ENCODE measurements around the gene OTULIN.
A peak's percentile ranks its signal among the peaks of the same experiment; 100 is the strongest.

OTULIN gene

DNA sequence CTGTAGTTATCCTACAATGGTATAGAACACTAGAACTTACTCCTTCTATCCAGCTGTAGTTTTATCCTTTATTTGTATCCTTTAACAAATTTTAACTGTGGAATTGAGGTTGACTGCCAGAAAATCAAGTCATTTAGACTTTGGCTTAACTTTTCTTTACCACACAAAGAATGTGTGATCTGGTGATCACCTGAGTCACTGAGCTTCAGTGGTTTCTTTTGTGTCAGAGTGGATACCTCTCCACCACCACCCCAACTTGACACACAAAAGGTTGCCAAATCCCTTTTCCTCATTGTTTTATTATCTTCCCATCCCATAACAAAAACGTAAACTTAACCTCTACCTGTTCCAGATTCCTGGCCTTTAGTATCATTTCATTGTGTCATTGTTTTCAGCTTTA, 5.5 kb downstream of the OTULIN start:
- DNase-seq (ENCODE audit: low read depth in 1 of 2, low spot score in 1 of 2): no peak
- Histone ChIP-seq H3K27me3 (ENCODE audit: insufficient read depth, poor library complexity, severe bottlenecking) (no peaks in the 10 kb centered on the region), H3K4me3 (replicated peaks; ENCODE audit: insufficient read depth, low read length) (no peak overlapping the region), H3K27ac (replicated peaks) (no peak overlapping the region)
- TF ChIP-seq, protein P1, sequence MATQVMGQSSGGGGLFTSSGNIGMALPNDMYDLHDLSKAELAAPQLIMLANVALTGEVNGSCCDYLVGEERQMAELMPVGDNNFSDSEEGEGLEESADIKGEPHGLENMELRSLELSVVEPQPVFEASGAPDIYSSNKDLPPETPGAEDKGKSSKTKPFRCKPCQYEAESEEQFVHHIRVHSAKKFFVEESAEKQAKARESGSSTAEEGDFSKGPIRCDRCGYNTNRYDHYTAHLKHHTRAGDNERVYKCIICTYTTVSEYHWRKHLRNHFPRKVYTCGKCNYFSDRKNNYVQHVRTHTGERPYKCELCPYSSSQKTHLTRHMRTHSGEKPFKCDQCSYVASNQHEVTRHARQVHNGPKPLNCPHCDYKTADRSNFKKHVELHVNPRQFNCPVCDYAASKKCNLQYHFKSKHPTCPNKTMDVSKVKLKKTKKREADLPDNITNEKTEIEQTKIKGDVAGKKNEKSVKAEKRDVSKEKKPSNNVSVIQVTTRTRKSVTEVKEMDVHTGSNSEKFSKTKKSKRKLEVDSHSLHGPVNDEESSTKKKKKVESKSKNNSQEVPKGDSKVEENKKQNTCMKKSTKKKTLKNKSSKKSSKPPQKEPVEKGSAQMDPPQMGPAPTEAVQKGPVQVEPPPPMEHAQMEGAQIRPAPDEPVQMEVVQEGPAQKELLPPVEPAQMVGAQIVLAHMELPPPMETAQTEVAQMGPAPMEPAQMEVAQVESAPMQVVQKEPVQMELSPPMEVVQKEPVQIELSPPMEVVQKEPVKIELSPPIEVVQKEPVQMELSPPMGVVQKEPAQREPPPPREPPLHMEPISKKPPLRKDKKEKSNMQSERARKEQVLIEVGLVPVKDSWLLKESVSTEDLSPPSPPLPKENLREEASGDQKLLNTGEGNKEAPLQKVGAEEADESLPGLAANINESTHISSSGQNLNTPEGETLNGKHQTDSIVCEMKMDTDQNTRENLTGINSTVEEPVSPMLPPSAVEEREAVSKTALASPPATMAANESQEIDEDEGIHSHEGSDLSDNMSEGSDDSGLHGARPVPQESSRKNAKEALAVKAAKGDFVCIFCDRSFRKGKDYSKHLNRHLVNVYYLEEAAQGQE (IDR thresholded peaks at IDR 0.05; ENCODE audit: insufficient replicate concordance, low read depth): no peak
- no peak for TF ChIP-seq POLR2AphosphoS5 (IDR thresholded peaks at IDR 0.05; ENCODE audit: low read depth)
- TF ChIP-seq, protein P2, sequence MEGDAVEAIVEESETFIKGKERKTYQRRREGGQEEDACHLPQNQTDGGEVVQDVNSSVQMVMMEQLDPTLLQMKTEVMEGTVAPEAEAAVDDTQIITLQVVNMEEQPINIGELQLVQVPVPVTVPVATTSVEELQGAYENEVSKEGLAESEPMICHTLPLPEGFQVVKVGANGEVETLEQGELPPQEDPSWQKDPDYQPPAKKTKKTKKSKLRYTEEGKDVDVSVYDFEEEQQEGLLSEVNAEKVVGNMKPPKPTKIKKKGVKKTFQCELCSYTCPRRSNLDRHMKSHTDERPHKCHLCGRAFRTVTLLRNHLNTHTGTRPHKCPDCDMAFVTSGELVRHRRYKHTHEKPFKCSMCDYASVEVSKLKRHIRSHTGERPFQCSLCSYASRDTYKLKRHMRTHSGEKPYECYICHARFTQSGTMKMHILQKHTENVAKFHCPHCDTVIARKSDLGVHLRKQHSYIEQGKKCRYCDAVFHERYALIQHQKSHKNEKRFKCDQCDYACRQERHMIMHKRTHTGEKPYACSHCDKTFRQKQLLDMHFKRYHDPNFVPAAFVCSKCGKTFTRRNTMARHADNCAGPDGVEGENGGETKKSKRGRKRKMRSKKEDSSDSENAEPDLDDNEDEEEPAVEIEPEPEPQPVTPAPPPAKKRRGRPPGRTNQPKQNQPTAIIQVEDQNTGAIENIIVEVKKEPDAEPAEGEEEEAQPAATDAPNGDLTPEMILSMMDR (IDR thresholded peaks at IDR 0.05; ENCODE audit: insufficient read depth, low read length): no peak
- no peak for TF ChIP-seq SPI1 (IDR thresholded peaks at IDR 0.05; ENCODE audit: borderline replicate concordance, low read depth)
- no peak for TF ChIP-seq GABPA (IDR thresholded peaks at IDR 0.05; ENCODE audit: low read depth)

DNA sequence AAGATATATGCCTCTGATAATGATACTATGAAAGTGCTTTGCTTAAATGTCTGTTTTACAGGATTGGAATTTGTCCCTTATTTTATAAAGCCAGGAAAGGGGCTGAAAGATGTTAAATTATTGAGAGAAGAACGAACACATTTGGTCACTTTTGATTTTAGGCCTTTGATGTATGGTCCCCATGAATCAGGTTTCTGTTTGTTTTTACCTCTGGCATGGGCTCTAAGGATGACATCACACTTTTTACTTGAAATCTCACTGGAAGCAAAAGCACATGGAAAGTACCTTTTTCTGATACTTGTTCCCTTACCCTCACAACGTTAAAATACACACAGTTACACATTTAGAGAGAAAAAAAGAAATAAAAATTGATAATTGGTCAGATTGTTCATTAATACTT, 6.9 kb downstream of the OTULIN start:
- TF ChIP-seq GABPA (IDR thresholded peaks at IDR 0.05; ENCODE audit: low read depth): no peak
- TF ChIP-seq, protein P2 (IDR thresholded peaks at IDR 0.05; ENCODE audit: insufficient read depth, low read length): no peak
- TF ChIP-seq SPI1 (IDR thresholded peaks at IDR 0.05; ENCODE audit: borderline replicate concordance, low read depth): no peak
- no peak for TF ChIP-seq POLR2AphosphoS5 (IDR thresholded peaks at IDR 0.05; ENCODE audit: low read depth)
- TF ChIP-seq, protein P1 (IDR thresholded peaks at IDR 0.05; ENCODE audit: insufficient replicate concordance, low read depth): no peak
- Histone ChIP-seq H3K4me3 (replicated peaks; ENCODE audit: insufficient read depth, low read length) (no peak overlapping the region), H3K27ac (replicated peaks) (no peak overlapping the region), H3K27me3 (ENCODE audit: insufficient read depth, poor library complexity, severe bottlenecking) (no peaks in the 10 kb centered on the region)
- no peak for DNase-seq (ENCODE audit: low read depth in 1 of 2, low spot score in 1 of 2)

DNA sequence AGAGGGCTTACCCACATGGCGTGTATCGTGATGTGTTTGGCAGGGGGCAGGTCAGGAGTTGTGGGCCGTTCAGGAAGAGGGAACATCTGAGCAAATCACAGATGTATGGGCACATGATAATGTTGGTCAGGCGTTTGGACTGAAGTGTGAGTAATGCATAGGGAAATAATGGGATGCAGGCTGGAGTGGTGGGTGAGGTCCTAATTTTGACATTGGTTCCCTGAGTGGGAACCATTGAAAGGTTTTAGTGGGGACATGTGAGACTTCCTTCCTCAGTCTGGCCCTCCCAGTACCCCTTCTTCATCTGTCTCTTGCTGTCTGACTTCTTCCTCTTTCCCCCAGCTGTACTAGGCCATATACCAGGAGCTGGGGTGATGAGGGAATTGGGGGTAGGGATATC, 7.6 kb downstream of the OTULIN start:
- H3K27me3 ChIP-seq (ENCODE audit: insufficient read depth, poor library complexity, severe bottlenecking): no peaks in the 10 kb centered on the region
- no peak overlapping the region for H3K4me3 ChIP-seq (replicated peaks; ENCODE audit: insufficient read depth, low read length)
- no peak overlapping the region for H3K27ac ChIP-seq (replicated peaks)
- TF ChIP-seq POLR2AphosphoS5 (IDR thresholded peaks at IDR 0.05; ENCODE audit: low read depth) (no peak), GABPA (IDR thresholded peaks at IDR 0.05; ENCODE audit: low read depth) (no peak), SPI1 (IDR thresholded peaks at IDR 0.05; ENCODE audit: borderline replicate concordance, low read depth) (peak; percentile 41; the same call in 1 of the 2 replicates)
- TF ChIP-seq, protein P2 (IDR thresholded peaks at IDR 0.05; ENCODE audit: insufficient read depth, low read length): no peak
- TF ChIP-seq, protein P1 (IDR thresholded peaks at IDR 0.05; ENCODE audit: insufficient replicate concordance, low read depth): no peak
- DNase-seq (ENCODE audit: low read depth in 1 of 2, low spot score in 1 of 2): peak in 1 of 2 experiments; percentile 31

Measured in HL-60 (cell line).